GM21447 (cell line): ENCODE data around the gene TPCN2.
"Not testable (repeated sequence)": the region's sequence is repeated elsewhere in the genome, so short reads cannot be mapped to it uniquely, and the experiment has no call there.

Experiments used
- ATAC-seq: cut with Tn5 transposase; IDR thresholded peaks from one replicate; pipeline ENCODE4 v1.9.1; 2021; ENCODE audit not compliant: unreplicated experiment

Gene TPCN2

GRCh38 chr11:69048694-69049489, at the start of gene TPCN2:
Gene TPCN2 (plus strand): TSS chr11:69048932. CDS start chr11:69048998, 66 bp downstream.
- ATAC-seq, result peak; percentile 68

DNA sequence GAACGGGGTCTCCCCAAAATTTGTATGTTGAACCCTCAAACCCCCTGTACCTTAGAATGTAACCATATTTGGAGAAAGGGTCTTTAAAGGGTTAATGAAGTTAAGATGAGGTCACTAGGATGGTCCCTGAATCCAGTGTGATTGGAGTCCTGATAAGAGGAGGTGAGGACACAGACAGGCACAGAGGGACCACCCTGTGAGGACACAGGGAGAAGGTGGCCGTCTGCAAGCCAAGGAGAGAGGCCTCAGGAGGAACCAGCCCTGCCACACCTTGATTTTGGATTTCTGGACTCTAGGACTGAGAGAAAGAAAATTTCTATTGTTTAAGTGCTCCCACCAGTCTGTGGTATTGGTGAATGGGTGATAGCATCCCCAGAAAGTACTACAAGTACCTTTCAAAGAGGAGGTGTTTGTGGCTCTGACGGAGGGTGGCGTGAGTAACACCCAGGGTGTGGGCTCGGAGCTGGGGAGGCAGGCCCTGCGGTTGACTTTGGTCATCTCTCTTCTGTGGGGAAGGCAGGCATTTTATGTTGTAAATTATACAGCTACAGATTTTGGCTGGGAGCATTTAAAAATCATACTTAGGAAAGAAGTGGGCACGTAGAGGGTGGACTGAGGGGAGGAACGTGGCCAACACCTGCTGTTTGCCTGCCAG, 49.5 kb upstream of the TPCN2 start:
- no peak for ATAC-seq

DNA sequence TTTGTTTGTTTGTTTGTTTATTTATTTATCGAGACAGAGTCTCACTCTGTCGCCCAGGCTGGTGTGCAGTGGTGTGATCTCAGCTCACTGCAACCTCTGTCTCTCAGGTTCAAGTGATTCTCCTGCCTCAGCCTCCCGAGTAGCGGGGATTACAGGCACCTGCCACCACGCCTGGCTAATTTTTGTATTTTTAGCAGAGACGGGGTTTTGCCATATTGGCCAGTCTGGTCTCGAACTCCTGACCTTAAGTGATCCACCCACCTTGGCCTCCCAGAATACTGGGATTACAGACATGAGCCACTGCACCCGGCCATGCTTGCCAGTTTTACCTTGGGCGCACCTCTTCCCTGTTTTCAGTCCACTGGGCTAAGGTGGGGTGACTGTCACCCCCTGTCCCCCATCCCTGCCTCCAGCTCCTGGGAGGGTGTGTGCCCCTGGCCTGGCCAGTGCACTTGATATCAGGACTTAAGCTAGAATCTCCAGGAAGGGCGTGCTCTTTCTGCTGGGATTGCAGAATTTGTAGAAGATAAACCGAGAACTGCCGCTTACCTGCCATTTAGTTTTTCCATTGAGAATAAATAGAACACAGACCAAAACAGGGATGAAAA, 48.9 kb upstream of the TPCN2 start:
- not testable (repeated sequence) for ATAC-seq

- ATAC-seq, result no peak
These were observed 48.3 kb upstream of the TPCN2 start for GRCh38 chr11:69000391-69000790.

GRCh38 chr11:69000831-69001242, 47.9 kb upstream of the TPCN2 start:
- no peak for ATAC-seq

GRCh38 chr11:69001243-69002081, 47.3 kb upstream of the TPCN2 start:
- ATAC-seq, result no peak

DNA sequence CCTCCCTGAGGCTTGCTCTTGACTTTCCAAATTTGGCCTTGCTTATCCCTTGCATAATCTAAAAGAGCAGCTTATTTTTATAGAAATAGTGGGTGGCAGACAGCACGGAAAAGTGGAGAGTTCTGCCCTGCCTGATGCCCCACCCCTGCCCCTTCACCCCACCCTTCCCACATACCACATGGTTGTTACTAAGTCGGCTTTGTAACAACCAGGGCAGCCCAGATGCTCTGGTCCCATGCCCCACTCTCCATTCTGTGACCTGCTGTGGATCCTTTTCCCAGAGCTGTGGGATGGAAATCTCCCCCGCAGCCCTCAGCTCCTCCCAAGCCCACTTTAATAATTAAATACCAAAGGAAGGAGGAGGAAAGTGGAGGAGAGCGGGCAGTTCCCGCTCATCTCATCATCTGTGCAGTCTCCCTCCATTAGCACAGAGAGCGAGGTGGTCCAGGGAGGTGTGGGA, 46.6 kb upstream of the TPCN2 start:
- ATAC-seq, result no peak

DNA sequence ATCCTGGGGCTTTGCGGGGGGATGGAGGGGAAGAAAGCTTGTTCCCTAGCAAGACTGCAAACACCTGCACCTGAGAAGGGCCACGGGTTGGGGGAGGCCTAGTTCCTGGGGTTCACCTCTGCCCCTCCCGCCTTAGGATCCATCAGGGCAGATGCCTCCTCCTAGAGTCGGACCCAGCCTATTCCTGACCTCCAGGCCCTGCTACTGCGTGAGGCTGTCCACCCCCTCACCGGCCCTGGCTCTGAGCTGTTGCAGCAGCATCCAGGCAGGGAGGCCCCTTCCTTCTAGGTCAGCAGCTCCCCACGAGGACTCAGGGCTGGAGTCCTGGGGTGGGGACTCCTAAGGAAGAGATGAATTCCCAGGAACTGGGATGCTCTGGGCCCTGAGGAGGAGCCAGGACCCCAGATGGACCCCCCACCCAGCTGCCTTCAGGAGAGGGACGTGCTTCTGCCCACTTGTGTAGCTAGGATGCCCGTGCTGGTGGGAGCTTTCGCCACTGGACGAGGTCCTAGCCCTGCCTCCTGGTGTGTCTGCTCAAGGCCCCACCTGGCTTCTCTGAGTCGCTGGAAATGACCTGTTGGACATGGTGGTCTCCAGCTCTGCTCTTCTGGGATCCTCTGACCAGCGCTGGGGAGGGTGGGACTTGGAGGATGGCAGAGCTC, 46.0 kb upstream of the TPCN2 start:
- ATAC-seq, result no peak

DNA sequence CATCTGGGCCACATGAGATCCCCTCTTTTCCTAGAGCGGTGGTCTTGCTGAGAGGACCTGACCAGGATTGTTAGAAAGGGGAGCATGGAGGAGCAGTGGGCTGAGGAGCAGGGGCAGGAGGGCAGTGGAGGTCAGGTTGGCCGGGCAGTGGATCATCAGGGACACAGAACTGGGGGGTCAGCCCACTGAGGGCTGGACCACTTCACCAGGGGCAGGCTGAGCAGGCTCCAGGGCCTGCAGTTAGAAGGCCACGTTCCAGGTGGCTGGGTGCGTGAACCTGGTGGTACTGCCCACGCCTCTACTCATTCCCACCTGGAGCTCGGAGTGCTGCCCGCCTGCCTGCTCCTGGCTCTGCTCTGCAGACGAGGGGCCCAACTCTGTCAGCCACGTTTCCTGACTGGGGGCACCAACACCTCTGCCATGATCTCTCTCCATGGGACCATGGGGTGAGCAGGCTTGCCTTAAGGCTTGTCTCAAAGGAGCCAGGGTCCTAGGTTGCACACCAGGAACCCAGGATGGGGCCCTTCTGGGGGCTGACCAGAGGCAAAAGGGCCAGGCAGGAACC, 45.3 kb upstream of the TPCN2 start:
- no peak for ATAC-seq

DNA sequence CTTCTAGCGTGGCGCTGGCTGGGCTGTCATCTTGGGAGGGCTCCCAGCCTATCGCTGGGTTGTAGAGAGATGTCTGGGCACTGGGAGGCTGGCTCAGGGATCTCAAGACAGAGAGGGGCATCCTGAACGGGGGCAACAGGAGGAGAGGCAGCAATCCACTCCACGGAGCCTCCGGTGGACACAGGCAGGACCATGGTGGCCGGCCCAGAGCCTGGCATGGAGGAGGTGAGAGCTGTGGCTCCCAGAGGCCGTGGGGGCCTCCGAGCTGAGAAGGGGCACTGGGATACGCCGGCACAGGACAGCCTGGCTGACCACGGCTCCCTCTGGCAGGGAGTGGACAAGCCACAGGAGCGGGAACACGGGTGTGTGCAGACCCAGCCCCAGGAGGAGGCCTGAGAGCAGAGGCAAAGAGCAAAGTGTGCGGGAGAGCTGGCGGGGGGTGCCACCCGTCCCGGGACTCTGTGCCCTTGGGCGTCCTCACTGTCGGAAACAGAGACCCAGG, 44.8 kb upstream of the TPCN2 start:
- no peak for ATAC-seq

GRCh38 chr11:69004411-69005182, 44.1 kb upstream of the TPCN2 start:
- ATAC-seq, result no peak

DNA sequence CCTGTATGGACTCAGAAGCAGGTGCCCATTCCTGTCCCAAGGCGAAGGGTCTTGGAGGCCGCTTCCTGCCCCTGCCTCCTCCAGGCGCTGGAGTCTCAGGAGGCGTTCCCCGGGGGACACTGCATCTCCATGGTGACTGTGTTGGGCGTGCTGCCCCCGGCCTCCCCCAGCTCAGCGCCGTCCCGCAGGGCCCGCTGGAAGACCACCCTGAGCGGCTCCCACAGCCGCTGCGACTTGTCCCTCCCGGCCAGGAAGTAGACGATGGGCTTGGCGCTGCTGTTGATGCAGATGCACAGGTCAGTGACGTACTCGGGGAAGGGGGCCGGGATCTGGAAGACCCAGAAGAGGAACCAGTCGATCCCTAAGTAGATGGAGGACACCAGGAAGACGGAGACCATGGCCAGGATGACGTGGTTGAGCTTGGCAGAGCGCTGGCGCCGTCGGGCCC, 43.5 kb upstream of the TPCN2 start:
- ATAC-seq, result no peak

DNA sequence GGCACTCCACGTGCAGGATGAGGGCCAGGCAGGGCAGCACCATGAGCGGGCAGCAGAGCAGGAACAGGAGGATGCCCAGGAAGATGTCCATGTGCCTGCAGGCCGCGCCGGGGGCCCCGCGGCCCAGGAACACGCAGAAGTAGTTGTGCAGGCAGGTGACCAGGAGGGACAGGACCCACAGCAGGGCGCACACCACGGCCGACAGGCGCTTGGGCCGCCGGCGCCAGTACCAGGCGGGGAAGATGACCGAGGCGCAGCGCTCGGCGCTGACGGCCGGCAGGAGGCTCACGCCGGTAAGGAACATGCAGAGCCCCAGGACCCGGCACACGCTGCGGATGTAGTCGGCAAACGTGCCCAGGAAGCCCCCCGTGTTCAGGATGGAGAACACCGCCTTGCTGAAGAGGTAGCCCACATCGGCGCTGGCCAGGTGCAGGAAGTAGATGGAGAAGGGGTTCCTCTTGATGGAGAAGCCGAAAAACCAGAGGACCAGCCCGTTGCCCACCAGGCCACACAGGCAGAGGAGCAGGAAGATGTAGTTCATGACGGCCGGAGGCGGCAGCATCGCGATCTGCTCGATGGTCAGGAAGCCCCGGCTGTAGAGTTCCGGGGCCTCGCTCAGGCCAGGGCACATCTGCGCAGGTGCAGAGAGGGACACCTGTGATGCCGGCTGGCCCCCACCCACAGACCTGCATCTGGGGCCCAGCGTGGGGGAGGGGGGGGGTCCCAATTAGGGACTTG, 42.9 kb upstream of the TPCN2 start:
- no peak for ATAC-seq

- ATAC-seq, result no peak
These were observed 41.9 kb upstream of the TPCN2 start for GRCh38 chr11:69006816-69007215.

GRCh38 chr11:69007975-69008381, 40.8 kb upstream of the TPCN2 start:
- ATAC-seq, result no peak

DNA sequence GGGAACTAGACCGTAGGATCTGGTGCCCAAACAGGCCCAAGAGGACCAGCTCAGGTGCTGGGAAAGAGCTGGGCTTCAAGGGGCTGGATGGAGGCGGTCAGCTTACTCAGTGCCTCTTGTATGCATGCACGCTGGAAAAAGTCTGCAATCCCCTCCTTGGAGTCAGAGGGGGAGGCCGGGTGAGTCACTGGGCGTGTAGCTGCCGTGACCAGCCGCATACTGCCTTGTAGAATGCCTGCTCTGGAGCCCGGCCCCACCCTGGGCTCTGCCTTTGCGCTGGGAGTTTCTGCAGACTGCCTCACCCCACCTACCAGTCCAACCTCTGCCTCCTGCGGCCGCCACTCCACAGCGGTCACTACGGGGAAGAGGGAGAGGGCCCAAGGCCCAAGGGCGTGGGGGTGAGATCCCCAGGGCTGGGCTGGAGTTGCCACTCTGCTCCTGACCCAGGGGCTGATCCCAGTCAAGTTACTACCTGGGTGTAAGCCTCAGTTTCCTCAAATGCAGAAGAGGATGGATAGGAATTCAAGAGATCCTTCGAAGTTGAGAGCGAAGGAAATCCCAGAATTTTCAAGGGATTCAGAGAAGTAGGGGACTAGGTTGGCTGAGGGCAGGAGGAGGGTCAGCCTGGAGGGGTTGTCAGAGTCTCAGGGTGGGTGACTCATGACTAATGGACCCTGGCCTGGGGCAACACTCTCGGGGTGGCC, 39.8 kb upstream of the TPCN2 start:
- ATAC-seq, result no peak

DNA sequence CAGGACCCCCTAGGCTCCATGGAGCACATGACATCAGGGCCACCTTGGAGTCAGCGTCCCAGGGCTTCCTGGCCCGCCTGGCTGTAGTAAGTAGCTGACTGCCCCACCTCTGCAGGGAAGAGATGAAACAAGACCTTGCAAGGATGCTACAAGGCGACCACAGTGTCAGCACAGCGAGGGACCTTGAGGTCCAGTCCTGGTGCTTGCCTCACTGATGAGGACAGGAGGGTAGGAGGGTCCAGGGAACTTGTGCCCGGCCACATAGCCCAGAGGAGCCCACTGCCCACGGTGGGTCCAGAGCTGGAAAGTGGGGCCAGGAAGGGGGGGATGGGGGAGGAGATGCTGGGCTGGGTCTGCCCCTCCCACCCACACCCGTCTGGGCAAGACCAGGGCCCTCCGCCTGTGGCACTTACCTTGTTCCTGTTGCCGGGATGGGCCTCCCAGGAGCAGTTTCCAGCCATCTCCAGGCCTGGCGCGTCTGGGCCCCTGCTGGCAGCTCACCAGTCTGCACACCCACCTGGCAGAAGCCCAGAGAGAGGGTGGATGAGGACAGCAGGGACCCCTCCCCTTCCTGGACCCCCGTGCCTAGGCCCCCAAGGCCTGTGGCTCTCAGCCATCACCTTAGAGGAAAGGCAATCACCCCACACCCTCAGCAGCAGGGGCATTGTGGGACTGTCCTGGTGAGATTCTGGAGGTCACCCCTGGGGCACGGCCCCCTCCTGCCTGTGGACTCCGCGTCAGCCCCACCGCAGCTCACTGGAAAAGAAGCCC, 39.1 kb upstream of the TPCN2 start:
- no peak for ATAC-seq
